HepG2 (cell line): ENCODE measurements around the gene WDR27. TPM values are rescaled to one million over a fixed set of nuclear protein-coding genes. Genes with fewer than 3 reads are reported as not detected.

Experiments
- ATAC-seq: fragments of 200-7000 bp; cut with Tn5 transposase; 3 replicates; pipeline ENCODE4 v1.9.1; 2020; ENCODE audit warnings: mild to moderate bottlenecking, moderate library complexity
- BruUV-seq: library from RNA; stranded (reverse); fragments of 400-500 nt; replicated peaks from 2 replicates; lab custom pipeline; 2021; lab: Mats Ljungman, UMichigan
- CTCF ChIA-PET: fragments of 300-600 bp; formaldehyde crosslinking; extraction: SDS; loops from one replicate; lab custom pipeline; 2021; ENCODE audit warnings: low total read pairs, inconsistent platforms, low intra/inter-chr PET ratio; lab: Yijun Ruan, JAX
- POLR2A ChIA-PET: fragments of 350-600 bp; sonication (Branson Sonifier 250); formaldehyde crosslinking; loops from one replicate; lab custom pipeline; 2020; ENCODE audit warnings: antibody characterized with exemption, inconsistent platforms; lab: Yijun Ruan, JAX
- DNase-seq: peaks from one replicate; pipeline ENCODE4 v3.0.0-alpha.2; 2015; ENCODE audit warnings: low spot score
- FAIRE-seq: peaks from 3 replicates; lab custom pipeline; 2011; peaks lifted over from hg19 to GRCh38; lab: Jason Lieb, UNC
- H2AFZ ChIP-seq: one replicate; pipeline ENCODE4 v1.6.1; 2011; ENCODE audit warnings: low read length, inconsistent platforms
- H3K27ac ChIP-seq: fragments of 300-600 bp; 3 replicates; pipeline ENCODE4 v1.8.0; 2011; ENCODE audit warnings: mixed run types, mild to moderate bottlenecking, mixed read lengths, low read length, inconsistent platforms; ENCODE audit not compliant: insufficient read depth; ENCODE audit errors: extremely low read length
- H3K27me3 ChIP-seq, 2 experiments: fragments of 200-600 bp in 1 of 2; 2 replicates in 1 of 2; 3 replicates in 1 of 2; pipeline versions ENCODE4 v1.6.0 to v1.8.0; 2011; ENCODE audit warnings: low read length in 2 of 2, mild to moderate bottlenecking in 2 of 2, moderate library complexity in 2 of 2, inconsistent platforms in 1 of 2; ENCODE audit not compliant: insufficient read depth in 2 of 2, control insufficient read depth in 1 of 2
- H3K36me3 ChIP-seq, 2 experiments: fragments of 200-600 bp in 1 of 2; replicated peaks in 1 of 2; 2 replicates in 1 of 2; 3 replicates in 1 of 2; pipeline versions ENCODE4 v1.5.1 to v1.8.0; 2011; ENCODE audit warnings: low read length in 2 of 2, inconsistent platforms in 1 of 2; ENCODE audit not compliant: insufficient read depth in 2 of 2, control insufficient read depth in 1 of 2
- H3K4me1 ChIP-seq: 2 replicates; pipeline ENCODE4 v1.5.1; 2012; ENCODE audit warnings: low read length, inconsistent platforms; ENCODE audit not compliant: insufficient read depth
- H3K4me2 ChIP-seq: 2 replicates; pipeline ENCODE4 v1.6.0; 2011; ENCODE audit warnings: low read depth, low read length, inconsistent platforms
- H3K4me3 ChIP-seq, 3 experiments: fragments of 200-600 bp in 1 of 3; sonication (generic), shearing (Covaris generic) in 1 of 3; replicated peaks in 1 of 3; 2 replicates each; pipeline ENCODE4 v1.5.1; 2011 to 2016; ENCODE audit warnings: low read length in 3 of 3, inconsistent platforms in 2 of 3, low read depth in 2 of 3, mild to moderate bottlenecking in 2 of 3, control low read depth in 1 of 3, mixed read lengths in 1 of 3; ENCODE audit not compliant: insufficient read depth in 1 of 3
- H3K79me2 ChIP-seq: one replicate; pipeline ENCODE4 v1.6.1; 2011; ENCODE audit warnings: low read length, inconsistent platforms; ENCODE audit not compliant: insufficient read depth
- H3K9ac ChIP-seq: 2 replicates; pipeline ENCODE4 v1.6.0; 2011; ENCODE audit warnings: mild to moderate bottlenecking, low read depth, low read length, inconsistent platforms; ENCODE audit not compliant: insufficient read depth
- H3K9me3 ChIP-seq: 2 replicates; pipeline ENCODE4 v1.5.1; 2012; ENCODE audit warnings: mild to moderate bottlenecking, low read length
- H4K20me1 ChIP-seq: 2 replicates; pipeline ENCODE4 v1.6.0; 2011; ENCODE audit warnings: inconsistent platforms, mild to moderate bottlenecking, low read length, moderate library complexity; ENCODE audit not compliant: insufficient read depth
- GATAD1 ChIP-seq: IDR thresholded peaks from 2 replicates; pipeline ENCODE4 v1.6.1; 2016; ENCODE audit warnings: missing genetic modification reagents, missing compliant biosample characterization
- KLF9 ChIP-seq: IDR thresholded peaks from 2 replicates; pipeline ENCODE4 v1.6.1; 2016; ENCODE audit warnings: low read depth
- LCORL ChIP-seq, 2 experiments: fragments of 450-650 bp in 1 of 2; sonication (generic) in 1 of 2; formaldehyde crosslinking in 1 of 2; IDR thresholded peaks; 2 replicates each; pipeline versions ENCODE4 v1.5.0 to v1.6.1; 2017 to 2020; ENCODE audit warnings: antibody characterized with exemption in 1 of 2, missing genetic modification reagents in 1 of 2
- NPAS2 ChIP-seq: sonication (generic); formaldehyde crosslinking; IDR thresholded peaks from 2 replicates; pipeline ENCODE4 v1.8.0; 2022; ENCODE audit warnings: mild to moderate bottlenecking, missing genetic modification reagents, borderline replicate concordance
- SMC3 ChIP-seq: IDR thresholded peaks from 2 replicates; pipeline ENCODE4 v1.6.1; 2011; ENCODE audit warnings: low read length, improper control_type of control experiment
- SP4 ChIP-seq: sonication (generic); formaldehyde crosslinking; IDR thresholded peaks from 2 replicates; pipeline ENCODE4 v1.8.1; 2023; ENCODE audit warnings: mild to moderate bottlenecking, missing genetic modification reagents
- YY1 ChIP-seq: IDR thresholded peaks from 2 replicates; pipeline ENCODE4 v1.6.1; 2011; ENCODE audit warnings: low read length, low read depth, moderate library complexity, mild to moderate bottlenecking; ENCODE audit not compliant: insufficient read depth, insufficient replicate concordance
- ZMYM3 ChIP-seq: sonication (generic); formaldehyde crosslinking; IDR thresholded peaks from 2 replicates; pipeline ENCODE4 v1.5.1; 2020; ENCODE audit warnings: mild to moderate bottlenecking, missing genetic modification reagents
- ZNF446 ChIP-seq: sonication (generic); formaldehyde crosslinking; IDR thresholded peaks from 2 replicates; pipeline ENCODE4 v1.5.0; 2020; ENCODE audit warnings: mild to moderate bottlenecking, missing genetic modification reagents
- ZNF558 ChIP-seq: sonication (generic); formaldehyde crosslinking; IDR thresholded peaks from 2 replicates; pipeline ENCODE4 v1.9.0; 2022; ENCODE audit warnings: mild to moderate bottlenecking, missing genetic modification reagents, borderline replicate concordance
- ZNF703 ChIP-seq: sonication (generic); formaldehyde crosslinking; IDR thresholded peaks from 2 replicates; pipeline ENCODE4 v1.5.1; 2020; ENCODE audit warnings: missing genetic modification reagents, mild to moderate bottlenecking, moderate library complexity, borderline replicate concordance
- ZNF768 ChIP-seq: sonication (generic); formaldehyde crosslinking; IDR thresholded peaks from 2 replicates; pipeline ENCODE4 v1.4.0; 2020; ENCODE audit warnings: missing genetic modification reagents
- ZSCAN20 ChIP-seq: sonication (generic); formaldehyde crosslinking; IDR thresholded peaks from 2 replicates; pipeline ENCODE4 v1.4.0; 2020; ENCODE audit warnings: missing genetic modification reagents, mild to moderate bottlenecking, borderline replicate concordance
- WGBS: methylation state at CpG from one replicate; pipeline ENCODE4 v1.1.6; 2017; ENCODE audit warnings: low lambda C conversion rate; 5-methylcytosine and 5-hydroxymethylcytosine counted together
- in situ Hi-C: cut with HindIII; loops from 2 replicates; pipeline ENCODE4 v1.10.0; 2017; ENCODE audit warnings: low pct_unique_long_range_greater_than_20kb; ENCODE audit not compliant: extremely low pct_ligation_motif_present
- intact Hi-C: fragments of 100-400 bp; cut with micrococcal nuclease; formaldehyde crosslinking; loops from one replicate; pipeline ENCODE4 v1.10.0; 2022; ENCODE audit not compliant: unreplicated experiment
- polyA plus RNA-seq, 8 experiments: library from polyadenylated mRNA; depleted of rRNA in 3 of 8; stranded (reverse) in 7 of 8; unstranded in 1 of 8; fragments of >200 nt; fragmentation: Illumina TruSeq in 4 of 8; extraction: Trizol in 4 of 8; gene quantifications; 2 replicates each; pipeline versions ENCODE4 v1.2.1 to v1.2.3, GENCODE V29; 2011 to 2016; ENCODE audit warnings: low read depth in 4 of 8, missing spikeins in 1 of 8, mixed read lengths in 1 of 8; ENCODE audit not compliant: insufficient read depth in 1 of 8
- total RNA-seq, 5 experiments: library from RNA; depleted of rRNA; stranded (reverse); fragments of >200 nt; fragmentation: Illumina TruSeq; extraction: Trizol; gene quantifications; 2 replicates each; pipeline ENCODE4 v1.2.3, GENCODE V29; 2016; ENCODE audit warnings: low read depth in 1 of 5

Gene WDR27
- total and polyA plus RNA-seq, 2 of the 13 experiments (the other 11 are each of a cell fraction or from before 2014, with no cell fraction given): 34.1 to 80.3 TPM

DNA sequence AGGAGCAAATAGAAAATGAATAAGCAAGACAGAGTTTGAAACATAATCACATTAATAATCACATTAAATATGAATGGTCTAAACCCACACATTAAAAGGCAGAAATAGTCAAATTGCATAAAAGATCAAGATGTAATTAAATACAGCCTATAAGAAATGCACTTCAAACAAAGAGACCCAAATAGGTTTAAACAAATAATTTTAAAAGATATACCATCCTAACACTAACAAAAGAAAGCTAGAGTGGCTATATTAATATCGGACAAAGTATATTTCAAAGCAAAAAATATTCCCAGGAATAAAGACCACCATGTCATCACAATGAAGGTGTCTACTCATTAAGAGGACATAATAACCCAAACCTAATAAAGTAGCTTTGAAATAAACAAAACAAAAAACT is 140.2 kb downstream of the WDR27 start (continued):
- TF ChIP-seq KLF9 (CRISPR knock-in tag): no peak
- TF ChIP-seq, all 625 proteins: peak for 0

DNA sequence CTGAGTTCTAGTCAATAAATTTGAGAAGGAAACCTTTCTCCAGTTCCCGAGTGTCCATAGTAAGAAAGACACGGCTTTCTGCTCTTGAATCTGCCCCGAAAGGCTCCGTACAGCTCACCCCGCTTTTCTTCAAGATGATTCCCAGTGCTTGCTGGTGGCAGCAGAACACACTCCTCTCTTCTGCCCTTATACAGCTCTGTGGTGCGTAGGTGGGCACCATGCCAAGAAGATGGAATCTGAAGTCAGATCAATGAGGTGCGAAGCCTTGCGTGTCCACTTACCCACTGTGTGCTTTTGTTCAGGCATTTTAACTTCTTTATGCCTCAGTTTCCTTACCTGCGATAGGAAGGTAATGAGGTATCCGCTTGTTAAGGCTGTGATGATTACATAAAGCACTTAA is 142.2 kb downstream of the WDR27 start:
- Histone ChIP-seq H2AFZ (no peak overlapping the region), H3K9ac (no peak overlapping the region), H3K9me3 (no peaks in the 10 kb centered on the region), H3K79me2 (no peaks in the 10 kb centered on the region), H3K27me3 (no peaks in the 10 kb centered on the region), H4K20me1 (no peaks in the 10 kb centered on the region), H3K4me2 (no peak overlapping the region), H3K27ac (no peak overlapping the region), H3K36me3 (peaks cover 2 to 19% of the 10 kb centered on the region in 2 experiments; a peak in 4 of 5 replicates), H3K4me1 (no peaks in the 10 kb centered on the region), H3K4me3 (no peak overlapping the region)
- WGBS: 93% methylated on average over 10 of the region's 10 CpGs
- DNase-seq: no peak
- intact Hi-C loops (no loop called here), in situ Hi-C loops (no loop called here)
- no TSS peak for BruUV-seq
- CTCF ChIA-PET: no interaction called here
- TF ChIP-seq NPAS2 (CRISPR knock-in tag) (no peak), LCORL (IDR thresholded peaks at IDR 0.05) (no peak), LCORL (CRISPR knock-in tag; IDR thresholded peaks at IDR 0.05) (no peak), ZNF446 (CRISPR knock-in tag) (no peak), SMC3 (no peak), ZNF703 (CRISPR knock-in tag) (no peak)
- ATAC-seq: no peak
- POLR2A ChIA-PET: no interaction called here
- FAIRE-seq: no peak

DNA sequence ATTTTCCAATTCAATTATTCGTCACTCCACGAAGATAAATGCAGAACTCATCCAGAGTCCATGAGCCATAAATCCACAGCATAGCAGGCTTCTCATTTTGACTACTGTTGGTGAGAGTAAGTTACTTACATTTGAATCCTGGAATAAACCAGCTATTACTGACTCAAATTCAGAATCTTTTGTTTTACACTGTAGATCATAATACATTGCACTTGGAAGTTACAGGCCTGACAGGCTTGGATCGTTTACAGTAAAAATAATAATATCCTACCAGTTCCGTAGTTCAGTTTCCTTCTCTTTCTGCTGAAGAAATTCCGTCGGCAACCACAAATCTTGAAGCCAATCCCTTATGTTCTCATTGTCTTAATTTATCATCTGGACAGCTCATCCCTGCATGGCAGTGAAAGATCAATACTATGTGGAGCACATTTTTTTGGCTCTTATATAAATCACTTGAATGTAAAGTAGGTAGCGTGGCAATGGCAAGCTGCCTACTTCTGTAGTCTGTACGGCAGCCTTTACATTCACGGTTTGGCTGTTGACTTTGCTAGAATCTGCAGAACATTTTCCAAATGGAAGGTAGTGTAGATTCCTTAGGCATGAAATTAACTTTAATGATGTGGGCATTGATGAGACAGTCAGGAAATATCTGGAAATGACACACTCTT is 142.9 kb downstream of the WDR27 start:
- intact Hi-C loops: no loop called here
- Histone ChIP-seq H3K27me3 (no peaks in the 10 kb centered on the region), H3K4me2 (no peak overlapping the region), H3K4me1 (no peaks in the 10 kb centered on the region), H4K20me1 (no peaks in the 10 kb centered on the region), H3K9me3 (no peaks in the 10 kb centered on the region), H3K36me3 (peaks cover 2 to 19% of the 10 kb centered on the region in 2 experiments; a peak in 4 of 5 replicates), H3K27ac (no peak overlapping the region), H2AFZ (no peak overlapping the region), H3K9ac (no peak overlapping the region), H3K79me2 (no peaks in the 10 kb centered on the region), H3K4me3 (no peak overlapping the region)
- ATAC-seq: no peak
- DNase-seq: no peak
- POLR2A ChIA-PET: no interaction called here
- FAIRE-seq: no peak
- in situ Hi-C loops: no loop called here
- 95% methylated on average over 9 of the region's 9 CpGs for WGBS
- CTCF ChIA-PET: no interaction called here
- no TSS peak for BruUV-seq
- TF ChIP-seq YY1: no peak
- no peak for TF ChIP-seq ZNF558
- no peak for TF ChIP-seq ZNF768 (CRISPR knock-in tag)
- no peak for TF ChIP-seq GATAD1
- TF ChIP-seq ZMYM3 (CRISPR knock-in tag): no peak
- no peak for TF ChIP-seq ZSCAN20 (CRISPR knock-in tag)
- TF ChIP-seq SP4: no peak
